Nephron progenitor cell (in vitro differentiated cells): Measurements from ENCODE around the gene KHDC4.

Experiments used
- DNase-seq: peaks from one replicate; pipeline ENCODE4 v3.0.0; 2021
- H3K27ac Mint-ChIP-seq: 2 replicates; pipeline ENCODE4 v1.8.0; 2021; ENCODE audit warnings: mild to moderate bottlenecking, moderate library complexity, mixed read lengths
- H3K27me3 Mint-ChIP-seq: 2 replicates; pipeline ENCODE4 v1.8.0; 2021; ENCODE audit warnings: mild to moderate bottlenecking, low read depth, mixed read lengths; ENCODE audit not compliant: poor library complexity
- H3K36me3 Mint-ChIP-seq: 2 replicates; pipeline ENCODE4 v1.8.0; 2021; ENCODE audit warnings: low read depth, mixed read lengths
- H3K4me1 Mint-ChIP-seq: 2 replicates; pipeline ENCODE4 v1.8.0; 2021; ENCODE audit warnings: mixed read lengths
- H3K4me3 Mint-ChIP-seq: 2 replicates; pipeline ENCODE4 v1.8.0; 2021; ENCODE audit warnings: mild to moderate bottlenecking, moderate library complexity, mixed read lengths
- H3K9me3 Mint-ChIP-seq: 2 replicates; pipeline ENCODE4 v1.8.0; 2021; ENCODE audit warnings: mild to moderate bottlenecking, moderate library complexity, mixed read lengths
- CTCF ChIP-seq: fragments of 200-600 bp; sonication (generic); IDR thresholded peaks from 2 replicates; pipeline ENCODE4 v1.5.0; 2021; ENCODE audit warnings: antibody characterized with exemption

The KHDC4 gene

GRCh38 chr1:155952505-155952890, 18.3 kb upstream of the KHDC4 start:
- no peak for DNase-seq
- Mint-ChIP-seq H3K27me3 (peaks cover 2% of the 10 kb centered on the region), H3K36me3 (peaks cover 69% of the 10 kb centered on the region), H3K9me3 (no peaks in the 10 kb centered on the region), H3K4me3 (no peak overlapping the region), H3K27ac (no peak overlapping the region), H3K4me1 (no peaks in the 10 kb centered on the region)
- no peak for TF ChIP-seq CTCF

- Mint-ChIP-seq H3K27me3 (peaks cover 2% of the 10 kb centered on the region), H3K4me1 (peaks cover 4% of the 10 kb centered on the region), H3K36me3 (peaks cover 68% of the 10 kb centered on the region), H3K27ac (peak overlapping the region; percentile 68), H3K9me3 (no peaks in the 10 kb centered on the region), H3K4me3 (no peak overlapping the region)
- TF ChIP-seq CTCF, result no peak
- DNase-seq, result no peak
These were observed 17.7 kb upstream of the KHDC4 start for GRCh38 chr1:155951753-155952504.

GRCh38 chr1:155950829-155951228, 16.6 kb upstream of the KHDC4 start:
- Mint-ChIP-seq H3K4me1 (peaks cover 15% of the 10 kb centered on the region), H3K9me3 (no peaks in the 10 kb centered on the region), H3K27ac (no peak overlapping the region), H3K36me3 (peaks cover 67% of the 10 kb centered on the region), H3K4me3 (no peak overlapping the region), H3K27me3 (peaks cover 2% of the 10 kb centered on the region)
- no peak for DNase-seq
- TF ChIP-seq CTCF, result no peak

- peaks cover 39% of the 10 kb centered on the region for H3K4me1 Mint-ChIP-seq
- TF ChIP-seq CTCF, result no peak
- H3K27ac Mint-ChIP-seq, result no peak overlapping the region
- DNase-seq, result no peak
- peaks cover 6% of the 10 kb centered on the region for H3K27me3 Mint-ChIP-seq
- H3K4me3 Mint-ChIP-seq, result no peak overlapping the region
- no peaks in the 10 kb centered on the region for H3K9me3 Mint-ChIP-seq
- peaks cover 42% of the 10 kb centered on the region for H3K36me3 Mint-ChIP-seq
These were observed 13.5 kb upstream of the KHDC4 start for GRCh38 chr1:155947741-155948140.

- H3K4me3 Mint-ChIP-seq, result no peak overlapping the region
- no peak for DNase-seq
These were observed 13.1 kb upstream of the KHDC4 start for GRCh38 chr1:155947292-155947691.

More at GRCh38 chr1:155947292-155947691, 13.1 kb upstream of the KHDC4 start:
- Mint-ChIP-seq H3K27me3 (peaks cover 6% of the 10 kb centered on the region), H3K9me3 (no peaks in the 10 kb centered on the region), H3K4me1 (peaks cover 42% of the 10 kb centered on the region), H3K27ac (peak overlapping the region; percentile 93), H3K36me3 (peaks cover 38% of the 10 kb centered on the region)
- TF ChIP-seq CTCF, result no peak
